SKM-1 (cell line): Measurements from ENCODE around the gene SYT6.
"Not testable (repeated sequence)": the region's sequence is repeated elsewhere in the genome, so short reads cannot be mapped to it uniquely, and the experiment has no call there.

Source experiments
- DNase-seq: peaks from one replicate; lab custom pipeline; 2025; ENCODE audit not compliant: unreplicated experiment; lab: John Stamatoyannopoulos, UW

Gene SYT6

DNA sequence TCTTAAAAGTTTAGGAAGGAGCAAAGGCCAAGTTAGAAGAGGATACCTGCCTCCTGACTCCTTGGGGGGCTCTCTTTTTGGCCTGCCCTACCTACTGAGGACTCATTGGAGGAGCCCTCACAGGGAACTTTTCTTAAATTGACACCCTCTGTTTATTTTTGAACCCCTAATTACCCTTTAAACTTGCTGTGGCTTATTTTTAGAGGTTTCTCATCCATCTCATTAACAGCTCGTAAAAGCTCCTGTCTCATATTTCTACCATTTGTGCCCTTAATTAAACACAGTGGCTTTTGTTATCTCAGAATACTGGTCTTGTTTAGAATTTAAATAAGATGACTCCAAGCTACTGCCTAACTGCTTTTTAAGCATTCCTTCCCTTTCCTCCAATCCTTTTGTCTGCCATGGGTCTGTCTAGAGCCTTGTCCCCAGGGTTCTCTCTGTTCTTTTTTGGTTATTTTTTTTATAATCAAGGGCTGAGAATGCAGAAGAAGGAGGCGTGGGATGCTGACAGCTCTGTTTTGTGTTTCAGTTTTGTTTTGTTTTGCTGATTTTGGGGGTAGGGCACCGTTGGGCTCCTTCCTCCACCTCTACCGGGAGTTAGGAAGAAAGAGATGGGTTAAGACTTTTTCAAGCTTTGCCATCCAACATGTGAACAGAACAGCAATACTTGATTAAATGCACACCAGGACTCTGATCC lies 78.0 kb downstream of the SYT6 start:
- no peak for DNase-seq

DNA sequence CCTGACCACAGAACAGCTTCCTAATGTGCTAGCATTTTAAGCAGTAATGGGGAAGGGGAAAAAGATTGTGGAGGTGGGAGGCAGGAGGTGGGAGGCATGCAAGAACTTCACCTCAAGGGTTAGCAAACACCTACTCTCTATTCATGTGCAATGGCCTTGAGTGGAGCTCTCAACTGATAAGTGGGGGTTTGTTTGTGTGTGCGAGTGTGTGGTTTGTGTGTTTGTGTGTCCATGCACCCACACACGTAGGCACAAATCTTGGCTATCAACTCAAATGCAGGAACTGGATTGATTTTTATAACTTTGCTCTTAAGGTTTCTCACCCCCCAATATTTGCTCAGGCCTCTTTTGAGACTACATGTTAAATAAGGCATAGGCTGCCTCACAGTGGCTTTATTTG lies 78.6 kb downstream of the SYT6 start:
- no peak for DNase-seq

DNA sequence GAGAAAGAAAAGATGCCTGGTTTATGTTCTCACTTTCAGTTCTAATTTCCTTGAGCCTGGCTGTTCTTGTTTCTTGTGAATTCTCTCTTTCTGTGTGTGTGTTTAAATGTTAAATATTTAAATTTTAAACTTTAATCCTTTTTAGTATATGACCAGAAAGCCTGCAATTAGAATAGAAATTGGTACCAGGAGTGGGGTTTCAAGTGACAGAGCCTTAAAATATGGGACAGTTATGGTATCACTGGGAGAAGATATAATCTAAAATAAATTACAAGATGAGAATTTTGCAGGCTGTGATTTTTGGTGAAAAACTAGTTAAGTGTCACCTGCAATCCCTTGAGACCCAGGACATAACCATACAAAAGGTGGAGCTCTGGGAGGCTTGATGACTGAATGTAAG lies 81.4 kb downstream of the SYT6 start:
- DNase-seq = no peak

DNA sequence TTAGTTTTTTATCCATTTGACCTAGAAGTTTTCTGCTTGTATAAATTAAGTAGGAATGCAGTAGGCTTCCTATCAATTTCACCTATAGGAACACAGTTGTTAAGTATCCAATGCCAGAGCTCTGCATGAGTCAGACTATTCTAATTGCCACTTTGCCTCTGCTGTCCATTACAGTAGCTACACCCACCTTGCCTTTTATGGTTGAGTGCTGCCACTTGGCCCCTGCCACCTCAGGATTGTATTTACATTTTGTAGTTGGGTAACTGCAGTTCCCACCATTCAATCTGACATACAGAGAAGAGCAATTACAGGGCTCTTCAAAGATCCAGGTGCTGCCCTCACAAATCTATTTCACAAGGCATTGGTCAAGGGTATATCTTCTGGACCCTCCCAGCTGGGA lies 83.9 kb downstream of the SYT6 start:
- DNase-seq = not testable (repeated sequence)

DNA sequence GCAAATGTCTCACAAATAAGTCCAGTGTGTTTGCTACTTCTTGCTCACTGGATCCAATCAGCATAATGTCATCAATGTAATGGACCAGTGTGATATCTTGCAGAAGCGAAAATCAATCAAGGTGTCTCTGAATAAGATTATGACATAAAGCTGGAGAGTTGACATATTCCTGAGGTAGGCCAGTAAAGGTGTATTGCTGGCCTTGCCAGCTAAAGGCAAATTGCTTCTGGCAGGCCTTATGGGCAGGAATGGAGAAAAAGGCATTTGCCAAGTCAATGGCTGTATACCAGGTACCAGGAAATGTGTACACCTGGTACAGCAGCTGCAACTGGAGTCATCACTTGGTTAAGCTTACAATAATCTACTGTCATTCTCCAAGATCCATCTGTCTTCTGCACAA lies 85.0 kb downstream of the SYT6 start:
- not testable (repeated sequence) for DNase-seq

DNA sequence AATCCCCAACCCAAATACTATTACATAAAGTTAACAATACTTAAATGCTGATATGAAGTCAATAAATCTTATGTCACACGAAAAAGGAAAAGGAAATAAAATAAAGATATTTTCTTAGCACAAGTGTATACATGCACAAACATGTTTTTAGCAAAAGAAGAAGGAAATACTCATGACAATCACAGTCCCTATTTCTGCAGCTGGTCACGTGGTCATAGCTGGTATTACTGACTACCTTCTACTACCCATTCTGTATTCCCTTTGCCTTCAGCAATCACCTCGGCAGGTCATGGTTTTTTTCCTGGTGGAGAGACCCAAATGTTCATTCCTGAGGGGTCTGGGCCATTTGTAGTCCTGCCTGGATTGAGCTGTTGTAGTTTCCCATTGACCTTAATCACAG lies 88.0 kb downstream of the SYT6 start:
- not testable (repeated sequence) for DNase-seq

DNA sequence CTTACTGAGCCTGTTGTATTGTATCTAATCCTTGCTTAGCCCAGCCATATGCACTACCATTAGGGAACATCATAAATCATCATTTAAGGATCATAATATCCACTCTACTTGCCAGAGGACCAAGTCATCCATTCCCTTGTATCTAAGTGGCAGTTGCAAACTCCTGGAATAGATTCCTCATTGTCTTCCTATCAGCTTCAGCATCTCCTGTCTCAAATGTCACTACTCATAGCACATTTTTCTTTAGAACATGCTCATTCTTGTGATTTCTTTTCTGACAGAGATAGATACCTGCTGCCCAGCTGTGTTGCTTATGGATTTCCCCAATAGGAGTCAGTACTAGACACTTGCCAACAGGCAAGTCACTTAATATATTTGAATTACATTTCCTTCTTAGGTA lies 90.1 kb downstream of the SYT6 start:
- DNase-seq = no peak

DNA sequence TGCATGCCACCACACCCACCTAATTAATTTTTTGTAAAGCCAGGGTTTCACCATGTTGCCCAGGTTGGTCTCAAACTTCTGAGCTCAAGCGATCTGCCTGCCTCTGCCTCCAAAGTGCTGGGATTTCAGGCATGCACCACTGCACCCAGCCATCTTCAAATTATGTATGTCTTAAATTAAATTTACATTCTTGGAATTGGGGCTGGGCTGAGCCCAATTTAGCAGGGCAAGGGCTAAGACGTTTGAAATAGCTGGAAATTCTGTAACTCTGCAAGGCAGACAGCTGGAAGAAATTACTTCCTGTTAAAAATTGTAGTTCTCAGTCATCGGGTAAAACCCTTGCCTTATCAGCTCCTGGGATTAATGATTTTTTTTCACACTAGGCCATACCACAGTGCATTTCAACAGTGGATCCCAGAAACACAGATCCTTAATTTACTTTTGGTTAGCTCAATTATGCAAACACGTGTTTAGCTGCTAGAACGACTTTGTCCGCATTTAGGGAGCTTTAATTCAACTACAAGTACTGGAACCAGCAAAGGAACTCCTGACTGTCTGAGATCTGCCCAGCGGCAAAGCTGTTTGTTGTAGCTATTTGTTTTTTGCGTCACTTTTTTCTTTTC lies 91.1 kb downstream of the SYT6 start:
- no peak for DNase-seq

DNA sequence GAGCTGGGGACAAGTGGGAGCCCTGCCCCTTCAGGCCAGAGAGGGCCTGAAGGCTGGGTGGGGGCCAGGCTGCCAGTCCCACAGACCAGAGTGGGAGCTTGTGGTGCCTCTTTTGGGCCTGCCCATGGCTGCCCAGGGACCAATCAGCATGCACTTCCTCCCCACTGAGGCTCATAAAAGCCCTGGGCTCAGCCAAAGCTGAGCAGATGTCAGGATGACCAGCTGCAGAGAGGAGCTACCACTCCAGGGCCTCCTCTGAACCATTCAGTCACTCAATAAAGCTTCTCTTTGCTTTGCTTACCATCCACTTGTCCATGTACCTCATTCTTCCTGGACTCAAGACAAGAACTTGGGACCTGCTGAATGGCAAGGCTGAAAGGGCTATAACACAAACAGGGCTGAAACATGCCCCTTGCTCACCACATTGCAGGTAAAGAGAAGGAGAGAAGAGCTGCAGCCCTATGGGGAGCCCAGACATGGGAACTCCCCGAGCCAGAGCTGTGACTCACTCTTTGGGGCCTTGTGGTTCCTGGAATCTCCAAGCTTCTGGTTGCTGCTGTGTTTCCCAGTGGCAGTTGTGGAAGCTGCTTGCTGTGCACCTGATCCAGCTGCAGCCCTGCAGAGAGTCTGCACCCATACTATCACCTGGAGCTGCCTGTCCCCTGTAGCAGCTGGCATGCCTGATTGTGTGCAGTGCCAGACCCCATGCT lies 92.4 kb downstream of the SYT6 start:
- DNase-seq = no peak

DNA sequence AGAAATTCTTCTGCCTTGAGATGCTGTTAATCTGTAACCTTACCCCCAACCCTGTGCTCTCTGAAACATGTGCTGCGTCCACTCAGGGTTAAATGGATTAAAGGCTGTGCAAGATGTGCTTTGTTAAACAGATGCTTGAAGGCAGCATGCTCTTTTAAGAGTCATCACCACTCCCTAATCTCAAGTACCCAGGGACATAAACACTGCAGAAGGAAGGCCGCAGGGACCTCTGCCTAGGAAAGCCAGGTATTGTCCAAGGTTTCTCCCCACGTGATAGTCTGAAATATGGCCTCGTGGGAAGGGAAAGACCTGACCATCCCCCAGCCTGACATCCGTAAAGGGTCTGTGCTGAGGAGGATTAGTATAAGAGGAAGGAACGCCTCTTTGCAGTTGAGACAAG lies 95.4 kb downstream of the SYT6 start:
- DNase-seq = not testable (repeated sequence)

DNA sequence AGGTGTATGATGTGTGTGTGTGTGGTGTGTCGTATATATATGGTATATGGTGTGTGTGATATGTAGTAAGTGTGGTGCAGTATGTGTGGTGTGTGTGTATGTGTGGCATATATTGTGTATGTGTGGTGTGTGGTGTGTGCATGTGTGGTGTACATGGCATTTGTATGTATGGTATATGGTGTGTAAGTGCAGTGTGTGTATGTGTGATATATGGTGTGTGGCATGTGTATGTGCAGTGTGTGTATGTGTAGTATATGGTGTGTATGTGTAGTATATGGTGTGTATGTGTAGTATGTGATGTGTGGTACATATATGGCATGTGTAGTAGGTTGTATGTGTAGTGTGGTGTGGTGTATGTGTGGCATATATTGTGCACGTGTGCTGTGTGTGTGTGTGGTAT lies 99.5 kb downstream of the SYT6 start:
- DNase-seq = no peak

DNA sequence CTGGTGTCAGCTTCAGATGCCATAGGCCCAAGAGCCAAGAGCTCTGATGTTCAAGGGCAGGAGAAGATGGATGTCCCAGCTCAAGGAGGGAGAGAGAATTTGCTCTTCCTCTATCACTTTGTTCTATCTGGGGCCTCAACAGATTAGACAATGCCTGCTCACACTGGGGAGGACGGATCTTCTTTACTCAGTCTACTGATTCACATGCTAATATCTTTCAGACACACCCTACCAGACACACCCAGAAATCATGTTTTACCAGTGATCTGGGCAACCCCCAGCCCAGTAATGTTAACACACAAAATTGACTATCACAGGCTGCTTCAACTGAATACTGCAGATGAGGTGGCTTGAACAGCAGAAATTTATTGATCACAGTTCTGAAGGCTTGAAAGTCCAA lies 105.4 kb downstream of the SYT6 start:
- no peak for DNase-seq

DNA sequence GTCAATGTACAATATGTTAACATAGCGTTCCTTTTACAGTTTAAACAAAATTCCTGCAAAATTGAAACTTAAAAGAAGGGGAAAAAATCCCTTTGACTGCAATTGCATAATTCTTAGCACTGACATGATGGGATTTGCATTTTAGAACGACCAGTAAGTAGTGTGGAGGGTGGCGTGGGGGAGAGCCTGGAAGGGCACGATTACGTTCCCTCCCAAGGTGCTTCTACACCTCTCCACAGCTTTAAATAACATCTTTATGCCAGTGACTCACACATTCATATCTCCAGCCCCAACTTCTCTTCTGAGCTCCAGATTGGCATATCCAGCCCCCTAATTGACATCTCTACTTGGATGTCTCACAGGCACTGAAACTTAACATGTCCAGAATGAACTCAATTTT lies 110.1 kb downstream of the SYT6 start:
- DNase-seq = no peak

DNA sequence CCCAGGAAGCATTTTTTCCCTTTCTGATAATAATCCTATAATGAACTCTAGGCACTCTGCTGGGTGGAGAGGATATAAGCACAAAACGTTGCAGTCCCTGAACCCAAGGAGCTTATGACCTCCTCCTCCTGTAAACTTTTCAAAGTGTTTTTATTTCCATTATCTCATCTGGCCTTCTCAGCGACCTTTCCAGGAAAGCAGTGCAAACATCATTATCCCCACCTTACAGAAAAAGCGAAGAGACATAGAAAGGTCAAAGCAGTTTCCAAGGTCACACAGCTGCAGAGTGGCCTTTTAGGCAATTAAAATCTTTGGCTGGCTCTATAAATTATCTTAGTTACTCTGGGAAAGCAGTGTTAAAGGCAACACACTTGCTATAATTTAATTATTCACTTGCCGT lies 110.6 kb downstream of the SYT6 start:
- DNase-seq = no peak

DNA sequence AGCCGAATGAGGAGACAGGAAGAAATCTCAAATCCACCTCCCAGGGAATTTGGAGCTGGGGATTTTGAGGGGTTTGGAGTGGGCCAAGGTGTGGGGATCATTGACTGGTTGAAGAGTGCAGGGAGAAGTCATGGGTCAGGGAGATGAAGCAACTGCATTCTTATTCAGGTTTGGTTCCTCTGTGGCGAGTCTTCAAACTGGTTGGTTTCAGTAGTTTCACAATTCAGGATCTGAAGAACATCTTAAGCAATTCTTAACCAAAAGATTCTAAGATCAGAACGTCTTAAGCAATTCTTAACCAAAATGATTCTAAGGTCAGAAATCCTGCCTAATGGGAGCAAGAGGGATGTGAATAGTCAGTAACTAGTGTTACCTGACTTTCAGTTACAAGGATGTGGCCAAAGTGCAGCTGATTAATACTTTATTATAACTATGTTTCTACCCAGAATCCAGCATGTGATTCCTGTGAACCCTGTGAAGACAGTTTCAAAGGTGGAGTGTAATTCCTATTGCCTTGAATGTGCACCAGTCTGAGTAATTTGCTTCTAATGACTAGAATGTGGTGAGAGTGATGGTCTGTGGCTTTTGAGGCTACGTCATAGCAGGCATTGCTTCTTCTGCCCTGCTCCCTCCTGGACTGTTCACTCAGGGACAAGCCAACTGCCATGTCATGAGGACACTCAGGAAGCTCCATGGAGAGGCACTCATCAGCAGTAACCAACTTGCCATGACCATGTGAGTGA lies 113.2 kb downstream of the SYT6 start:
- DNase-seq = peak; percentile 95
